ENCODE measurements around the gene FRRS1L.

The FRRS1L gene

DNA sequence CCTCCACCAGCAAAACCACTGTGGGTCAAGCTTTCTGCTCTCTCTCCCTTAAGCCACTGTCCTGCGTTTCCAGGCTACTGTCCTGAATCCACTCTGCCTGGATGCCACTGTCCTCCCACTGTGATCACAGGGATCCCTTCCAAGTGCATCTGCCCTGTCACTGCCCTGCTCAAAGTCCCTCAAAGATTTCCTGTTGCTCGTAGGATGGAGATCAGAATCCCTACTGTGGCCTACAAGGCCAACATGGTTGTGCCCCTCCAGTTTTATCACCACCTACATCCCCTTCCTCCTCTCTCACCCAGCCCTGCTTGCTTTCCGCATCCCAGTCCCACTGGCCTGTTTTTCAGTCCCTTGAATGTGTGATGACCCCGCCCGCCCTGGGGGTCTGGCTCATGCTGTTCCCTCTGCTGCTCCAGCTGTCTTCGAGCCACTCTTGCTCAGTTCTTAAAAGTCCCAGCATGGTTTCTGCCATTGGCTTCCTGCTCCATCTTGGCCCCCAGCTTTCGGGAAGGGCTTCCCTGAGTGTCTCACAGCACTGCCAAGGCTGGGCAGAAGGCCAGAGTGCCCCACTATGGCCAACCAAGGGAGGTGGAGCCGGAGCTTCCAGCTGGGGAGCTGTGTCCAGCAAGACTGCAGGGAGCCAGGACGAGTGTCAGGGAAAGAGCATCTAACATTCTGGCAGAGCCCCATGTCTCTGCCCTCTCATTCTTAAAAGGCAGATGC, 12.9 kb upstream of the FRRS1L start (continued):
- TF ChIP-seq, protein P1, sequence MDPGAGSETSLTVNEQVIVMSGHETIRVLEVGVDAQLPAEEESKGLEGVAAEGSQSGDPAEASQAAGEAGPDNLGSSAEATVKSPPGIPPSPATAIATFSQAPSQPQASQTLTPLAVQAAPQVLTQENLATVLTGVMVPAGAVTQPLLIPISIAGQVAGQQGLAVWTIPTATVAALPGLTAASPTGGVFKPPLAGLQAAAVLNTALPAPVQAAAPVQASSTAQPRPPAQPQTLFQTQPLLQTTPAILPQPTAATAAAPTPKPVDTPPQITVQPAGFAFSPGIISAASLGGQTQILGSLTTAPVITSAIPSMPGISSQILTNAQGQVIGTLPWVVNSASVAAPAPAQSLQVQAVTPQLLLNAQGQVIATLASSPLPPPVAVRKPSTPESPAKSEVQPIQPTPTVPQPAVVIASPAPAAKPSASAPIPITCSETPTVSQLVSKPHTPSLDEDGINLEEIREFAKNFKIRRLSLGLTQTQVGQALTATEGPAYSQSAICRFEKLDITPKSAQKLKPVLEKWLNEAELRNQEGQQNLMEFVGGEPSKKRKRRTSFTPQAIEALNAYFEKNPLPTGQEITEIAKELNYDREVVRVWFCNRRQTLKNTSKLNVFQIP (CRISPR knock-in tag; IDR thresholded peaks at IDR 0.05; ENCODE audit: borderline replicate concordance, low read depth) = no peak

DNA sequence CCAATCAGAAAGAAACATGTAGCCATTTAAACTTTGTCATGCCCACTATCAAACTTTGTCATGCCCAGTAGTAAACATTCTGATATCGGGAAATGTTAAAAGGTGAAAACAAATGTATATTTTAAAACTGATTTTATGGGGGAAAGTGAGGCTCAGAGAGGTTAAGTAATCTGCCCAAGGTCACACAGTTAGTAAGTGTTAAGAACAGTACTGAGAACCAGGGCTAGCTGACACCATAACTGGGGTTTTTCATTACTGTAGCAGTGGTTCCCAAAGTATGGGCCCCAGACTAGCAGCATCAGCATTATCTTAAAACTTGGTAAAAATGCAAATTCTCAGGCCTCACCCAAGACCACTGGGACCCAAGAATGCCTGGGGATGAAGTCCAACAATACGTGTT, 9.9 kb upstream of the FRRS1L start:
- no peak for TF ChIP-seq ZNF8 (CRISPR knock-in tag; IDR thresholded peaks at IDR 0.05)
- TF ChIP-seq GLIS3 (CRISPR knock-in tag; IDR thresholded peaks at IDR 0.05) = no peak
- TF ChIP-seq, protein P1 (CRISPR knock-in tag; IDR thresholded peaks at IDR 0.05; ENCODE audit: borderline replicate concordance, low read depth) = no peak
- no peak for TF ChIP-seq RARB (CRISPR knock-in tag; IDR thresholded peaks at IDR 0.05)
- TF ChIP-seq, protein P2, sequence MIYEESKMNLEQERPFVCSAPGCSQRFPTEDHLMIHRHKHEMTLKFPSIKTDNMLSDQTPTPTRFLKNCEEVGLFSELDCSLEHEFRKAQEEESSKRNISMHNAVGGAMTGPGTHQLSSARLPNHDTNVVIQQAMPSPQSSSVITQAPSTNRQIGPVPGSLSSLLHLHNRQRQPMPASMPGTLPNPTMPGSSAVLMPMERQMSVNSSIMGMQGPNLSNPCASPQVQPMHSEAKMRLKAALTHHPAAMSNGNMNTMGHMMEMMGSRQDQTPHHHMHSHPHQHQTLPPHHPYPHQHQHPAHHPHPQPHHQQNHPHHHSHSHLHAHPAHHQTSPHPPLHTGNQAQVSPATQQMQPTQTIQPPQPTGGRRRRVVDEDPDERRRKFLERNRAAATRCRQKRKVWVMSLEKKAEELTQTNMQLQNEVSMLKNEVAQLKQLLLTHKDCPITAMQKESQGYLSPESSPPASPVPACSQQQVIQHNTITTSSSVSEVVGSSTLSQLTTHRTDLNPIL (CRISPR knock-in tag; IDR thresholded peaks at IDR 0.05; ENCODE audit: low read depth) = no peak
- no peak for TF ChIP-seq OSR1 (CRISPR knock-in tag; IDR thresholded peaks at IDR 0.05)
- TF ChIP-seq, protein P3, sequence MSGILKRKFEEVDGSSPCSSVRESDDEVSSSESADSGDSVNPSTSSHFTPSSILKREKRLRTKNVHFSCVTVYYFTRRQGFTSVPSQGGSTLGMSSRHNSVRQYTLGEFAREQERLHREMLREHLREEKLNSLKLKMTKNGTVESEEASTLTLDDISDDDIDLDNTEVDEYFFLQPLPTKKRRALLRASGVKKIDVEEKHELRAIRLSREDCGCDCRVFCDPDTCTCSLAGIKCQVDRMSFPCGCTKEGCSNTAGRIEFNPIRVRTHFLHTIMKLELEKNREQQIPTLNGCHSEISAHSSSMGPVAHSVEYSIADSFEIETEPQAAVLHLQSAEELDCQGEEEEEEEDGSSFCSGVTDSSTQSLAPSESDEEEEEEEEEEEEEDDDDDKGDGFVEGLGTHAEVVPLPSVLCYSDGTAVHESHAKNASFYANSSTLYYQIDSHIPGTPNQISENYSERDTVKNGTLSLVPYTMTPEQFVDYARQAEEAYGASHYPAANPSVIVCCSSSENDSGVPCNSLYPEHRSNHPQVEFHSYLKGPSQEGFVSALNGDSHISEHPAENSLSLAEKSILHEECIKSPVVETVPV (CRISPR knock-in tag; IDR thresholded peaks at IDR 0.05) = no peak
- TF ChIP-seq ZFP3 (CRISPR knock-in tag; IDR thresholded peaks at IDR 0.05) = no peak
- no peak for TF ChIP-seq ISL1 (CRISPR knock-in tag; IDR thresholded peaks at IDR 0.05)
- TF ChIP-seq ZNF565 (CRISPR knock-in tag; conservative IDR thresholded peaks at IDR 0.05; ENCODE audit: low read depth) = no peak
- no peak for TF ChIP-seq ZFP30 (CRISPR knock-in tag; IDR thresholded peaks at IDR 0.05)
- TF ChIP-seq ZNF70 (CRISPR knock-in tag; IDR thresholded peaks at IDR 0.05) = no peak
- no peak for TF ChIP-seq BACH2 (CRISPR knock-in tag; IDR thresholded peaks at IDR 0.05; ENCODE audit: borderline replicate concordance)
- TF ChIP-seq ESRRG (CRISPR knock-in tag; IDR thresholded peaks at IDR 0.05) = no peak
- TF ChIP-seq SNAI2 (CRISPR knock-in tag; IDR thresholded peaks at IDR 0.05) = no peak
- no peak for ATAC-seq

DNA sequence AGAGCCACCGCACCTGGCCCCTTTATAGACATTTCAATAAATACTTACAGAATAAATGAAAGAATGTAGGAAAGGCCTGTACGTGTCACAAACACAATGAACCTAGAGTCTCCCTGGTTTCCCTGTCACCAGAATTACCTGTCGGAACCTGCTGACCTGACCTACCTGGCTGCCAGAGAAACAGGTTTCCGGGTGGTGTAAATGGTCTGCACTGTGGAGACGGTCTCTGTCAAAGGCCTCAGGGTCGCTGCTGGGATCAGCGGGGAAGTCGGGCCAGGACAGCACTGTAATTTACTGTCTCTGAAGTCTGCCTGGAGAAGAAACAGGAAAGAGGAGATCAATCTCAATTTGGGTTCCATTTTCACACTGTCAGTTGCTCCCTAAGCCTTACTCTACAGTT, 9.3 kb upstream of the FRRS1L start:
- no peak for ATAC-seq
- no peak for TF ChIP-seq RARB (CRISPR knock-in tag; IDR thresholded peaks at IDR 0.05)
- TF ChIP-seq ISL1 (CRISPR knock-in tag; IDR thresholded peaks at IDR 0.05) = no peak
- TF ChIP-seq, protein P3 (CRISPR knock-in tag; IDR thresholded peaks at IDR 0.05) = no peak
- TF ChIP-seq ZNF70 (CRISPR knock-in tag; IDR thresholded peaks at IDR 0.05) = no peak

DNA sequence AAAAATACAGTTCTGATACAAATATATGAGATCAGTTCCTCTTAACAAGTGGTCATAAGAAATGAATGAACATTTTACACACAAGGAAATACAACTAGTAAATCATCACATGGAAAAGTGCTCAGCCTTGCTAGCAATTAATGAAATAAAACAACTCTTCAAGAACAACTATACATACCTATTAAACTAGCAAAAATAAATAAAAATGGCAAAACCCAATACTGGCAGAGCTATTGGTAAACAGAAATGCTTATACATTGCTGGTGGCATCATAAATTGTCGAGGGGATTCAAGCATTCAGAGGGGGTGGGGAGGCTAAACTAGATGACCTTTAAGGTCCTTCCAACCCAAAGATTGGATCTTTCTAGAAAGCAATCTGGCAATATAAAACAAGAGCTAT, 5.9 kb upstream of the FRRS1L start:
- TF ChIP-seq ZNF565 (CRISPR knock-in tag; conservative IDR thresholded peaks at IDR 0.05; ENCODE audit: low read depth) (no peak), GLIS3 (CRISPR knock-in tag; IDR thresholded peaks at IDR 0.05) (no peak), RARB (CRISPR knock-in tag; IDR thresholded peaks at IDR 0.05) (no peak), ARNTL (CRISPR knock-in tag; IDR thresholded peaks at IDR 0.05; ENCODE audit: borderline replicate concordance, low read depth) (no peak), SNAI2 (CRISPR knock-in tag; IDR thresholded peaks at IDR 0.05) (no peak)
- ATAC-seq = no peak

DNA sequence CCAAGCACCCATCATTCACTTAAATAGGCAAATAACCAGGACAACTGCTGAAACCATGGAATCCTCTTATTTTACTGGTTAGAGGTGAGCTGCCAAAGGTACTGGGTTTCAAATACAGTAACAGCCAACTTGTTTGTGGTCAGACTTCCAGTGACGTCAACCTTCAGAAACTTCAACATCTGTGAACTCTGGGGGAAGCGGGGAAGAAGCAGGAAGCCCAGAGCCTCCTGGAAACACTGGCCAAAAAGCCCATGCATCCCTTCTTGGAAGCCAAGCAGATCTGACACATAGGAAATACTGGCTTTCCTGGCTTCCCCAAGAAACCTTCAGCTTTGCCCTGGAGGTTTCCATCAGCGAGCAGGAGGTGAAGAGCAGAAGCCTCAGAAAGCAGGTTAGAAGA, 4.9 kb upstream of the FRRS1L start:
- ATAC-seq = no peak
- TF ChIP-seq RARB (CRISPR knock-in tag; IDR thresholded peaks at IDR 0.05) = no peak
- no peak for TF ChIP-seq TOX (CRISPR knock-in tag; IDR thresholded peaks at IDR 0.05; ENCODE audit: borderline replicate concordance)
- TF ChIP-seq ESRRG (CRISPR knock-in tag; IDR thresholded peaks at IDR 0.05) = no peak
- TF ChIP-seq OSR1 (CRISPR knock-in tag; IDR thresholded peaks at IDR 0.05) = no peak
- TF ChIP-seq ZNF565 (CRISPR knock-in tag; conservative IDR thresholded peaks at IDR 0.05; ENCODE audit: low read depth) = no peak
- TF ChIP-seq ARNTL (CRISPR knock-in tag; IDR thresholded peaks at IDR 0.05; ENCODE audit: borderline replicate concordance, low read depth) = no peak
- TF ChIP-seq ZFP3 (CRISPR knock-in tag; IDR thresholded peaks at IDR 0.05) = no peak
- TF ChIP-seq ZNF8 (CRISPR knock-in tag; IDR thresholded peaks at IDR 0.05) = no peak
- no peak for TF ChIP-seq TCF4 (CRISPR knock-in tag; IDR thresholded peaks at IDR 0.05; ENCODE audit: borderline replicate concordance)
- TF ChIP-seq, protein P1 (CRISPR knock-in tag; IDR thresholded peaks at IDR 0.05; ENCODE audit: borderline replicate concordance, low read depth) = no peak
- TF ChIP-seq ZNF70 (CRISPR knock-in tag; IDR thresholded peaks at IDR 0.05) = no peak
- TF ChIP-seq ISL1 (CRISPR knock-in tag; IDR thresholded peaks at IDR 0.05) = no peak
- TF ChIP-seq GLIS3 (CRISPR knock-in tag; IDR thresholded peaks at IDR 0.05) = no peak
- TF ChIP-seq, protein P3 (CRISPR knock-in tag; IDR thresholded peaks at IDR 0.05) = no peak
- TF ChIP-seq CSDC2 (CRISPR knock-in tag; IDR thresholded peaks at IDR 0.05) = no peak
- TF ChIP-seq ZC3H10 (CRISPR knock-in tag; IDR thresholded peaks at IDR 0.05) = no peak

All from SK-N-SH treated with all-trans-retinoic acid at 6 μM for 48 hours (cell line).